GM21367 (cell line): Measurements from ENCODE around the gene ANXA11.
"Not testable (repeated sequence)": the region's sequence is repeated elsewhere in the genome, so short reads cannot be mapped to it uniquely, and the experiment has no call there.

Source experiments
- ATAC-seq: cut with Tn5 transposase; IDR thresholded peaks from one replicate; pipeline ENCODE4 v1.9.1; 2021; ENCODE audit not compliant: unreplicated experiment

ANXA11 gene

GRCh38 chr10:80205477-80206276 is at the start of gene ANXA11:
Gene ANXA11, minus strand, starts transcription at chr10:80205537. Its CDS starts 32,676 bp downstream, at chr10:80172861.
- ATAC-seq: peak; percentile 82

- not testable (repeated sequence) for ATAC-seq
Observed at GRCh38 chr10:80254726-80255125, 49.4 kb upstream of the ANXA11 start.

GRCh38 chr10:80253963-80254271 is 48.6 kb upstream of the ANXA11 start:
- ATAC-seq: not testable (repeated sequence)

GRCh38 chr10:80253266-80253962 is 48.1 kb upstream of the ANXA11 start:
- peak; percentile 76 for ATAC-seq

GRCh38 chr10:80252296-80252887 is 47.1 kb upstream of the ANXA11 start:
- no peak for ATAC-seq

- ATAC-seq: not testable (repeated sequence)
Observed at GRCh38 chr10:80251703-80252280, 46.5 kb upstream of the ANXA11 start.

GRCh38 chr10:80250399-80250798 is 45.1 kb upstream of the ANXA11 start:
- ATAC-seq: not testable (repeated sequence)

GRCh38 chr10:80249906-80250305 is 44.6 kb upstream of the ANXA11 start:
- not testable (repeated sequence) for ATAC-seq

- ATAC-seq: not testable (repeated sequence)
Observed at GRCh38 chr10:80247611-80248010, 42.3 kb upstream of the ANXA11 start.

- ATAC-seq: not testable (repeated sequence)
Observed at GRCh38 chr10:80244371-80244770, 39.0 kb upstream of the ANXA11 start.

GRCh38 chr10:80242341-80242740 is 37.0 kb upstream of the ANXA11 start:
- not testable (repeated sequence) for ATAC-seq

- ATAC-seq: not testable (repeated sequence)
Observed at GRCh38 chr10:80236457-80236856, 31.1 kb upstream of the ANXA11 start.

GRCh38 chr10:80234331-80235235 is 29.2 kb upstream of the ANXA11 start:
- peak; percentile 100 for ATAC-seq

- ATAC-seq: not testable (repeated sequence)
Observed at GRCh38 chr10:80233871-80234270, 28.5 kb upstream of the ANXA11 start.

- ATAC-seq: peak; percentile 52
Observed at GRCh38 chr10:80226723-80227122, 21.4 kb upstream of the ANXA11 start.

- not testable (repeated sequence) for ATAC-seq
Observed at GRCh38 chr10:80223031-80223419, 17.7 kb upstream of the ANXA11 start.

GRCh38 chr10:80218878-80219277 is 13.5 kb upstream of the ANXA11 start:
- ATAC-seq: peak; percentile 82

GRCh38 chr10:80214368-80214982 is 9.1 kb upstream of the ANXA11 start:
- not testable (repeated sequence) for ATAC-seq

GRCh38 chr10:80212535-80213115 is 7.3 kb upstream of the ANXA11 start:
- ATAC-seq: not testable (repeated sequence)

GRCh38 chr10:80211786-80212185 is 6.4 kb upstream of the ANXA11 start:
- ATAC-seq: no peak
